Measurements from ENCODE around the gene ERCC6L2. TPM values are rescaled to one million over a fixed set of nuclear protein-coding genes. Genes with fewer than 3 reads are reported as not detected.

Gene ERCC6L2
- total RNA-seq, 4 donors from 2014 or later: 82.0 to 128 (median 108) TPM

- Histone ChIP-seq H3K4me3 (no peak overlapping the region), H3K27ac (peak overlapping the region in 1 of 4 donors; percentile 35), H3K9me3 (peaks cover 0 to 8% (median 0%) of the 10 kb centered on the region in 4 donors), H3K36me3 (peaks cover 0 to 24% (median 2%) of the 10 kb centered on the region in 3 donors), H3K4me1 (peaks cover 0 to 8% (median 0%) of the 10 kb centered on the region in 4 donors), H3K27me3 (no peaks in the 10 kb centered on the region)
- DNase-seq (ENCODE audit: low spot score in 2 of 2): no peak
- no peak for TF ChIP-seq EP300 (IDR thresholded peaks at IDR 0.05)
- TF ChIP-seq, protein P1, sequence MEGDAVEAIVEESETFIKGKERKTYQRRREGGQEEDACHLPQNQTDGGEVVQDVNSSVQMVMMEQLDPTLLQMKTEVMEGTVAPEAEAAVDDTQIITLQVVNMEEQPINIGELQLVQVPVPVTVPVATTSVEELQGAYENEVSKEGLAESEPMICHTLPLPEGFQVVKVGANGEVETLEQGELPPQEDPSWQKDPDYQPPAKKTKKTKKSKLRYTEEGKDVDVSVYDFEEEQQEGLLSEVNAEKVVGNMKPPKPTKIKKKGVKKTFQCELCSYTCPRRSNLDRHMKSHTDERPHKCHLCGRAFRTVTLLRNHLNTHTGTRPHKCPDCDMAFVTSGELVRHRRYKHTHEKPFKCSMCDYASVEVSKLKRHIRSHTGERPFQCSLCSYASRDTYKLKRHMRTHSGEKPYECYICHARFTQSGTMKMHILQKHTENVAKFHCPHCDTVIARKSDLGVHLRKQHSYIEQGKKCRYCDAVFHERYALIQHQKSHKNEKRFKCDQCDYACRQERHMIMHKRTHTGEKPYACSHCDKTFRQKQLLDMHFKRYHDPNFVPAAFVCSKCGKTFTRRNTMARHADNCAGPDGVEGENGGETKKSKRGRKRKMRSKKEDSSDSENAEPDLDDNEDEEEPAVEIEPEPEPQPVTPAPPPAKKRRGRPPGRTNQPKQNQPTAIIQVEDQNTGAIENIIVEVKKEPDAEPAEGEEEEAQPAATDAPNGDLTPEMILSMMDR (IDR thresholded peaks at IDR 0.05): no peak
- no peak for TF ChIP-seq POLR2A (IDR thresholded peaks at IDR 0.05)
- WGBS, 2 donors: 69 to 80% methylated on average over 1 of the region's 1 CpG
Measured at GRCh38 chr9:95887926-95888497, 12.5 kb downstream of the ERCC6L2 start.

DNA sequence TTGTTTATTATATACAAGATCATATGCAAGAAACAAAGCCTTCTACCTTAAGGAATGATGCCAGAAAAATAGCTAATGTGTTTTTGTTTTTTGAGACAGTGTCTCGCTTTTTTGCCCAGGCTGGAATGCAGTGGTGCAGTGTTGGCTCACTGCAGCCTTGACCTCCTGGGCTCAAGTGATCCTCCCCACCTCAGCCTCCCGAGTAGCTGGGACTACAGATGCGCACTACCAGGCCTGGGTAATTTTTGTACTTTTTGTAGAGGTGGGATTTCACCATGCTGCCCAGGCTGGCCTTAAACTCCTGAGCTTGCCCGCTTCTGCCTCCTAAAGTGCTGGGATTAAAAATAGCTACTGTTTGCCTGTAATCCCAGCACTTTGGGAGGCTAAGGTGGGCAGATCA is 15.1 kb downstream of the ERCC6L2 start:
- 89 to 94% methylated on average over 4 of the region's 4 CpGs for WGBS, 2 donors
- TF ChIP-seq POLR2A (IDR thresholded peaks at IDR 0.05) (no peak), EP300 (IDR thresholded peaks at IDR 0.05) (no peak)
- TF ChIP-seq, protein P1 (IDR thresholded peaks at IDR 0.05): no peak

DNA sequence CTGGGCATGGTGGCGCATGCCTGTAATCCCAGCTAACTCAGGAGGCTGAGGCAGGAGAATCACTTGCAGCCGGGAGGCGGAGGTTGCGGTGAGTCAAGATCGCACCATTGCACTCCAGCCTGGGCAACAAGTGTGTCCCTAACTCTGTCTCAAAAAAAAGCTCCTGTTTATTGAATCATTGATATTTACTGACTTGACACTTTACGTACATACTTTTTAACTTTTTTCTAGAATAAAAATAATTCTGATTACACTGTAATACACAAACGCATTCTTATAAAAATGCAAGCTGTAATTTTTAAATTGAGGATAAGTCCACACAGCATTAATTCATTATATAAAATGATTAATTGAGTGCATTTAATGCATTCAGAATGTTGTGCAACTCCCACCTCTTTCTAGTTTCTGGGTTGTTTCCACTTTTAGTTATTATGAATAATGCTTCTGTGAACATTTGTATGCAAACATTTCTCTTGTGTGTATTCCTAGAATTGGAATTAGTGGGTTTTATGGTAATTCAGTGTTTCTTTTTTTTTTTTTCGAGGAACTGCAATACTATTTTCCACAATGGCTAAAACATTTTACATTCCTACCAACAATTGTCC is 15.7 kb downstream of the ERCC6L2 start:
- H3K27me3 ChIP-seq: no peaks in the 10 kb centered on the region
- peaks cover 0 to 9% (median 0%) of the 10 kb centered on the region in 4 donors for H3K9me3 ChIP-seq
- no peak overlapping the region for H3K4me3 ChIP-seq
- H3K36me3 ChIP-seq: peaks cover 0 to 15% (median 0%) of the 10 kb centered on the region in 3 donors
- no peak overlapping the region for H3K27ac ChIP-seq
- TF ChIP-seq POLR2A (IDR thresholded peaks at IDR 0.05) (no peak), EP300 (IDR thresholded peaks at IDR 0.05) (no peak)
- TF ChIP-seq, protein P1 (IDR thresholded peaks at IDR 0.05): no peak
- DNase-seq (ENCODE audit: low spot score in 2 of 2): no peak
- H3K4me1 ChIP-seq: peaks cover 0 to 7% (median 0%) of the 10 kb centered on the region in 4 donors
- 92 to 93% methylated on average over 8 of the region's 8 CpGs for WGBS, 2 donors

More for the DNA sequence above, 15.1 kb downstream of the ERCC6L2 start:
- Histone ChIP-seq H3K9me3 (peaks cover 0 to 9% (median 0%) of the 10 kb centered on the region in 4 donors), H3K27ac (no peak overlapping the region), H3K4me1 (peaks cover 0 to 7% (median 0%) of the 10 kb centered on the region in 4 donors), H3K27me3 (no peaks in the 10 kb centered on the region), H3K36me3 (peaks cover 0 to 15% (median under 1%) of the 10 kb centered on the region in 3 donors), H3K4me3 (no peak overlapping the region)
- no peak for DNase-seq (ENCODE audit: low spot score in 2 of 2)

DNA sequence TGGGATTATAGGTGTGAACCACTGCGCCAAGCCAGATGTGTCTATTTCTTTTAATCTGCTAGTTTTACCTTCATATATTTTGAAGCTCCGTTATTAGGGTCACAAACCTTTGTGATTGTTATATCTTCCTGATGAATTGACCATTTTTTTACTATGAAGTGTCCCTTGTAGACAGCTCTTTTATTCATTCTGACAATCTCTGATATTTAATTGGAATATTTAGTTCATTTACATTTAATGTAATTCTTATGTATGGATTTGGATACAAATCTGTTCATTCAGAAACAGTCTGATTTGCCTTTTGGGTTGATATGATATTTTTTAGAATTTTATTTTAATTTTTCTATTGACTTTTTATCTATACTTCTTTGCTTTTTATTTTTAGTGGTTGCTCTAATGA is 17.2 kb downstream of the ERCC6L2 start:
- H3K27ac ChIP-seq: no peak overlapping the region
- 97 to 100% methylated on average over 2 of the region's 2 CpGs for WGBS, 2 donors

GRCh38 chr9:95896580-95896979 is 21.1 kb downstream of the ERCC6L2 start:
- Histone ChIP-seq H3K36me3 (peaks cover 0 to 13% (median 0%) of the 10 kb centered on the region in 3 donors), H3K4me3 (no peak overlapping the region), H3K27me3 (no peaks in the 10 kb centered on the region), H3K4me1 (peaks cover 0 to under 1% (median 0%) of the 10 kb centered on the region in 4 donors), H3K27ac (no peak overlapping the region), H3K9me3 (peaks cover 0 to 9% (median 0%) of the 10 kb centered on the region in 4 donors)
- 100% methylated on average over 2 of the region's 2 CpGs for WGBS, 2 donors
- TF ChIP-seq EP300 (IDR thresholded peaks at IDR 0.05): no peak
- TF ChIP-seq, protein P1 (IDR thresholded peaks at IDR 0.05): no peak
- TF ChIP-seq POLR2A (IDR thresholded peaks at IDR 0.05): no peak
- DNase-seq (ENCODE audit: low spot score in 2 of 2): no peak

More for the DNA sequence above, 17.2 kb downstream of the ERCC6L2 start:
- Histone ChIP-seq H3K36me3 (peaks cover 0 to 15% (median 0%) of the 10 kb centered on the region in 3 donors), H3K4me3 (no peak overlapping the region), H3K9me3 (peaks cover 0 to 9% (median 0%) of the 10 kb centered on the region in 4 donors), H3K27me3 (no peaks in the 10 kb centered on the region), H3K4me1 (peaks cover 0 to 7% (median 0%) of the 10 kb centered on the region in 4 donors)
- TF ChIP-seq EP300 (IDR thresholded peaks at IDR 0.05) (no peak), POLR2A (IDR thresholded peaks at IDR 0.05) (no peak)
- no peak for DNase-seq (ENCODE audit: low spot score in 2 of 2)

All from tibial nerve (tissue), 4 donors.